ENCODE data around the gene ZNF354C.

The ZNF354C gene

DNA sequence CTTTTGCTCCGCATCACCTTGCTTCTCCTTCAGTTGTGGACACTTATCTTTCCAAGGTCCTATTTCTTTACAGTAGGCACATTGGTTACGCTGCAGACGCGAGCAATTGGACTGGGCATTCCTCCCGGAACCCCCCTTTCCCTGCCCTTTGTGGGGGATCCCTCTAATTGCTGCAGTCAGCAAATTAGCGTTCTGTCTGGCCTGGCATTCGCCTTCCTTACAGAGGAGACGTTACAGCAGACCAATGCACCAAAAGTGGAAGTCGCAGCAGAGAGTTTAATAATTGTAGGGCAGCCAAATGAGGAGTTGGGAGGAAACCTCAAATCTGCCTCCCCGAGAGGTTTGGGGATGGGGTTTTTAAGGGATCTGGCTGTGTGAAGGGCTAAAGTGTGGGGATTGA lies 5.3 kb upstream of the ZNF354C start:
- no peak overlapping the region for H3K4me3 ChIP-seq (ENCODE audit: low read depth, low read length)
- TF ChIP-seq CTCF (IDR thresholded peaks at IDR 0.05; ENCODE audit: control insufficient read depth, extremely low read depth, insufficient read depth): no peak
- DNase-seq (ENCODE audit: low read depth): no peak

- no peak overlapping the region for H3K4me3 ChIP-seq (ENCODE audit: low read depth, low read length)
- TF ChIP-seq CTCF (IDR thresholded peaks at IDR 0.05; ENCODE audit: control insufficient read depth, extremely low read depth, insufficient read depth): no peak
- no peak for DNase-seq (ENCODE audit: low read depth)
Measured at GRCh38 chr5:179055436-179055835, 4.7 kb upstream of the ZNF354C start.

GRCh38 chr5:179055841-179056240 lies 4.3 kb upstream of the ZNF354C start:
- TF ChIP-seq CTCF (IDR thresholded peaks at IDR 0.05; ENCODE audit: control insufficient read depth, extremely low read depth, insufficient read depth): no peak
- no peak for DNase-seq (ENCODE audit: low read depth)
- H3K4me3 ChIP-seq (ENCODE audit: low read depth, low read length): no peak overlapping the region

DNA sequence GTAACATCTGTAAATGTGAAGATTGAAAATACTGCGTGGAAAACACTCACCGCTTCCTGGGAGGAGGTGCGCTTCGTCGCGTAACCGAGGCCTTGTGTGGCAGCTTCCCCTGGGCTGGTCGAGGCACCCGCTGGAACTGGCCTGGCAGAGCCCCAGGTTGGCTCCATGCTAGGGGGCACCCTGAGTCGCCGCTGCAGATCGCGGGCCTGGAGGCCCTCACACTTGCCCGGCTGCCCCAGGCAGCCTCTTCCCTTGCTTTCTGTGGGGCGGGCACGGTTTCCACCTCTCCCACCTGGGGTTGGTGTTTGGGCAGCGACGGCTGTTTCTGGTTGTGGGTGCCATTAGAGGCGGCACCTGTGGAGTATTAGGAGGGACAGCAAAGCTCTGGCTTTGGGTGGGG lies 852 bp downstream of the ZNF354C start:
- no peak for DNase-seq (ENCODE audit: low read depth)
- H3K4me3 ChIP-seq (ENCODE audit: low read depth, low read length): peak overlapping the region; percentile 72
- TF ChIP-seq CTCF (IDR thresholded peaks at IDR 0.05; ENCODE audit: control insufficient read depth, extremely low read depth, insufficient read depth): no peak

GRCh38 chr5:179065703-179066102 lies 5.5 kb downstream of the ZNF354C start:
- H3K4me3 ChIP-seq (ENCODE audit: low read depth, low read length): no peak overlapping the region
- no peak for TF ChIP-seq CTCF (IDR thresholded peaks at IDR 0.05; ENCODE audit: control insufficient read depth, extremely low read depth, insufficient read depth)
- DNase-seq (ENCODE audit: low read depth): no peak

DNA sequence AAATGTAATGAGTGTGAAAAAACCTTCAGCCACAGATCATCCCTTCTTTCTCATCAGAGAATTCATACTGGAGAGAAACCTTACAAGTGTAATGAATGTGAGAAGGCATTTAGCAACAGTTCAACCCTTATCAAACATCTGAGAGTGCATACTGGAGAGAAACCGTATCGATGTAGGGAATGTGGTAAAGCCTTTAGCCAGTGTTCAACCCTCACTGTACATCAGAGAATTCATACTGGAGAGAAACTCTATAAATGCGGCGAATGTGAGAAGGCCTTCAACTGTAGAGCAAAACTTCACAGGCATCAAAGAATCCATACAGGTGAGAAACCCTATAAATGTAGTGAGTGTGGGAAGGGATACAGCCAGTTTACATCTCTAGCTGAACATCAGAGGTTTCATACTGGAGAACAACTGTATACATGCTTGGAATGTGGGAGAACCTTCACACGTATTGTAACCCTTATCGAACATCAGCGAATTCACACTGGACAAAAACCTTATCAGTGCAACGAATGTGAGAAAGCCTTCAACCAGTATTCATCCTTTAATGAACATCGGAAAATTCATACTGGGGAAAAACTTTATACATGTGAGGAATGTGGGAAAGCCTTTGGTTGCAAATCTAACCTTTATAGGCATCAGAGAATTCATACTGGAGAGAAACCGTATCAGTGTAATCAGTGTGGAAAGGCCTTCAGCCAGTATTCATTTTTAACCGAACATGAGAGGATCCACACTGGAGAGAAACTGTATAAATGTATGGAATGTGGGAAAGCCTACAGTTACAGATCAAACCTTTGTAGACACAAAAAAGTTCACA lies 19.2 kb downstream of the ZNF354C start:
- H3K4me3 ChIP-seq (ENCODE audit: low read depth, low read length): no peak overlapping the region
- no peak for TF ChIP-seq CTCF (IDR thresholded peaks at IDR 0.05; ENCODE audit: control insufficient read depth, extremely low read depth, insufficient read depth)
- no peak for DNase-seq (ENCODE audit: low read depth)

DNA sequence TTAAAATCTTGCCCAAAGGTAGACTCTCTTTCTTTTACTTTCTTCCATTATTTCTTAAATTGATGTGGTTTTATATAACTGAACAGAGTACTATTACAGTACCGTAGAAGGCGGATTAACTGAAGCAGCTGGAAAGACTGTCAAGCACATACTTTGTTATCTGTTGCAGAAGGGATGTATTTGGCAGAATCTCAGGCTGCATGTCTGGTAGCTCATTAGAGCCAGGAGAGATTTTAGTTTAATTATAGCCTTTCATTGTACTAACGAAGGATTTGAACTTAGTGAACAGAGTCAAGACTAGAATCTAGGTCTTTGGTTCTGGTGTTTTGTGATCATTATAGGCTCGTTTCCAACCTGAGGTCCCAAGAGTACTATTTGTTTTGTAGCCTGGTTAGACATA lies 20.6 kb downstream of the ZNF354C start:
- no peak for TF ChIP-seq CTCF (IDR thresholded peaks at IDR 0.05; ENCODE audit: control insufficient read depth, extremely low read depth, insufficient read depth)
- DNase-seq (ENCODE audit: low read depth): no peak
- no peak overlapping the region for H3K4me3 ChIP-seq (ENCODE audit: low read depth, low read length)
